ENCODE data around the gene KRTAP19-6.

The KRTAP19-6 gene

DNA sequence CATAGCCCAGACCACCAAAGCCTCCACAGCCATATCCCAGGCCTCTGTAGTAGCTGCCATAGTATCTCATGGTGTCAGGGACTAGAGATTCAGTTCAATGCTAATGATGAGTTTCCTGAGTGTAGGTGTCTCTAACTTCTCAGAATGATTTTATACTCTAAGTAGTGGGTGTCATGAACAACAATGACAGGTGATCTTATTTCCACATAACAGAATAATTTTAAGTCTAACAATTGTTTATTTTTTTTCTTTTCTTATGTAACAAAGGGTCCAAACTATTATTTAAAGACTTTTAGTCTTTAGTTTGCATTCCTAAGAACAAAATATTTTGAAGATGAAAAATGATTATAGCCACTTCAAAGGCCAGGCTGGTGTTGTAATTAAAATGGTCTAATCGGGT lies at the start of gene KRTAP19-6:
Gene KRTAP19-6 (minus strand): TSS at position 101 of the 400 bp plus-strand sequence. CDS start 31 bp downstream, at position 70.
- no peak for TF ChIP-seq OSR1 (CRISPR knock-in tag; IDR thresholded peaks at IDR 0.05)
- no peak for TF ChIP-seq PATZ1 (CRISPR knock-in tag; IDR thresholded peaks at IDR 0.05; ENCODE audit: borderline replicate concordance)
- no peak for TF ChIP-seq GLIS3 (CRISPR knock-in tag; IDR thresholded peaks at IDR 0.05)
- TF ChIP-seq ZNF565 (CRISPR knock-in tag; conservative IDR thresholded peaks at IDR 0.05; ENCODE audit: low read depth), result no peak
- TF ChIP-seq, protein P1, sequence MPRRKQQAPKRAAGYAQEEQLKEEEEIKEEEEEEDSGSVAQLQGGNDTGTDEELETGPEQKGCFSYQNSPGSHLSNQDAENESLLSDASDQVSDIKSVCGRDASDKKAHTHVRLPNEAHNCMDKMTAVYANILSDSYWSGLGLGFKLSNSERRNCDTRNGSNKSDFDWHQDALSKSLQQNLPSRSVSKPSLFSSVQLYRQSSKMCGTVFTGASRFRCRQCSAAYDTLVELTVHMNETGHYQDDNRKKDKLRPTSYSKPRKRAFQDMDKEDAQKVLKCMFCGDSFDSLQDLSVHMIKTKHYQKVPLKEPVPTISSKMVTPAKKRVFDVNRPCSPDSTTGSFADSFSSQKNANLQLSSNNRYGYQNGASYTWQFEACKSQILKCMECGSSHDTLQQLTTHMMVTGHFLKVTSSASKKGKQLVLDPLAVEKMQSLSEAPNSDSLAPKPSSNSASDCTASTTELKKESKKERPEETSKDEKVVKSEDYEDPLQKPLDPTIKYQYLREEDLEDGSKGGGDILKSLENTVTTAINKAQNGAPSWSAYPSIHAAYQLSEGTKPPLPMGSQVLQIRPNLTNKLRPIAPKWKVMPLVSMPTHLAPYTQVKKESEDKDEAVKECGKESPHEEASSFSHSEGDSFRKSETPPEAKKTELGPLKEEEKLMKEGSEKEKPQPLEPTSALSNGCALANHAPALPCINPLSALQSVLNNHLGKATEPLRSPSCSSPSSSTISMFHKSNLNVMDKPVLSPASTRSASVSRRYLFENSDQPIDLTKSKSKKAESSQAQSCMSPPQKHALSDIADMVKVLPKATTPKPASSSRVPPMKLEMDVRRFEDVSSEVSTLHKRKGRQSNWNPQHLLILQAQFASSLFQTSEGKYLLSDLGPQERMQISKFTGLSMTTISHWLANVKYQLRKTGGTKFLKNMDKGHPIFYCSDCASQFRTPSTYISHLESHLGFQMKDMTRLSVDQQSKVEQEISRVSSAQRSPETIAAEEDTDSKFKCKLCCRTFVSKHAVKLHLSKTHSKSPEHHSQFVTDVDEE (CRISPR knock-in tag; IDR thresholded peaks at IDR 0.05), result no peak
- no peak for TF ChIP-seq ZFP3 (CRISPR knock-in tag; IDR thresholded peaks at IDR 0.05)
- TF ChIP-seq CSRNP3 (CRISPR knock-in tag; IDR thresholded peaks at IDR 0.05), result no peak
- no peak for TF ChIP-seq ZNF70 (CRISPR knock-in tag; IDR thresholded peaks at IDR 0.05)
- TF ChIP-seq, protein P2, sequence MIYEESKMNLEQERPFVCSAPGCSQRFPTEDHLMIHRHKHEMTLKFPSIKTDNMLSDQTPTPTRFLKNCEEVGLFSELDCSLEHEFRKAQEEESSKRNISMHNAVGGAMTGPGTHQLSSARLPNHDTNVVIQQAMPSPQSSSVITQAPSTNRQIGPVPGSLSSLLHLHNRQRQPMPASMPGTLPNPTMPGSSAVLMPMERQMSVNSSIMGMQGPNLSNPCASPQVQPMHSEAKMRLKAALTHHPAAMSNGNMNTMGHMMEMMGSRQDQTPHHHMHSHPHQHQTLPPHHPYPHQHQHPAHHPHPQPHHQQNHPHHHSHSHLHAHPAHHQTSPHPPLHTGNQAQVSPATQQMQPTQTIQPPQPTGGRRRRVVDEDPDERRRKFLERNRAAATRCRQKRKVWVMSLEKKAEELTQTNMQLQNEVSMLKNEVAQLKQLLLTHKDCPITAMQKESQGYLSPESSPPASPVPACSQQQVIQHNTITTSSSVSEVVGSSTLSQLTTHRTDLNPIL (CRISPR knock-in tag; IDR thresholded peaks at IDR 0.05; ENCODE audit: low read depth), result no peak
- TF ChIP-seq SNAI2 (CRISPR knock-in tag; IDR thresholded peaks at IDR 0.05), result no peak
- no peak for TF ChIP-seq ESRRG (CRISPR knock-in tag; IDR thresholded peaks at IDR 0.05)
- TF ChIP-seq ARNTL (CRISPR knock-in tag; IDR thresholded peaks at IDR 0.05; ENCODE audit: borderline replicate concordance, low read depth), result no peak
- ATAC-seq, result no peak

DNA sequence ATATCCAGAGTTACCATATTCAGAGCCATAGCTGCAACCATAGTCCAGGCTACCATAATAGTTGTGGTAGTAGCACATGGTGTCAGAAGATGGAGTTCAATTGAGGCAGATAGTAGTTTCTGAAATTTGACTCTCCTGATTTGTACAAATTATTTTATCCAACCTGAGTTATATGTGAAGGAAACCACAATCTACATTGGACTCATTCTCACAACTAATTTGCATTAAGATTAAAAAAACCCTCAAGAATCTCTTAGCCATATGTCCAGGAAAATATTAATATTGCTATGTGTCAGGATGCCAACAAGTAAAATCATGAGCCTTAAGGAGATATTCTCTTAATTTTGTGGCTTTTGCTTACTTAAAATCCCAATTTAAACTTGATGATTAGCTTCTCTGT lies 48.6 kb upstream of the KRTAP19-6 start, which contains the start of gene KRTAP22-2:
Gene KRTAP22-2 (minus strand): TSS at position 101 of the 400 bp plus-strand sequence.
- TF ChIP-seq TCF4 (CRISPR knock-in tag; IDR thresholded peaks at IDR 0.05; ENCODE audit: borderline replicate concordance), result no peak
- TF ChIP-seq, protein P2 (CRISPR knock-in tag; IDR thresholded peaks at IDR 0.05; ENCODE audit: low read depth), result no peak
- TF ChIP-seq ARNTL (CRISPR knock-in tag; IDR thresholded peaks at IDR 0.05; ENCODE audit: borderline replicate concordance, low read depth), result no peak
- no peak for TF ChIP-seq ZC3H10 (CRISPR knock-in tag; IDR thresholded peaks at IDR 0.05)
- TF ChIP-seq ISL1 (CRISPR knock-in tag; IDR thresholded peaks at IDR 0.05), result no peak
- TF ChIP-seq, protein P1 (CRISPR knock-in tag; IDR thresholded peaks at IDR 0.05), result no peak
- no peak for TF ChIP-seq ESRRG (CRISPR knock-in tag; IDR thresholded peaks at IDR 0.05)
- no peak for TF ChIP-seq ZFP3 (CRISPR knock-in tag; IDR thresholded peaks at IDR 0.05)
- TF ChIP-seq ZNF565 (CRISPR knock-in tag; conservative IDR thresholded peaks at IDR 0.05; ENCODE audit: low read depth), result no peak
- TF ChIP-seq CSDC2 (CRISPR knock-in tag; IDR thresholded peaks at IDR 0.05), result no peak
- TF ChIP-seq TOX (CRISPR knock-in tag; IDR thresholded peaks at IDR 0.05; ENCODE audit: borderline replicate concordance), result no peak
- TF ChIP-seq OSR1 (CRISPR knock-in tag; IDR thresholded peaks at IDR 0.05), result no peak
- TF ChIP-seq CSRNP3 (CRISPR knock-in tag; IDR thresholded peaks at IDR 0.05), result no peak
- TF ChIP-seq RARB (CRISPR knock-in tag; IDR thresholded peaks at IDR 0.05), result no peak
- no peak for TF ChIP-seq ZNF8 (CRISPR knock-in tag; IDR thresholded peaks at IDR 0.05)
- TF ChIP-seq ZNF70 (CRISPR knock-in tag; IDR thresholded peaks at IDR 0.05), result no peak
- no peak for TF ChIP-seq GLIS3 (CRISPR knock-in tag; IDR thresholded peaks at IDR 0.05)
- TF ChIP-seq PATZ1 (CRISPR knock-in tag; IDR thresholded peaks at IDR 0.05; ENCODE audit: borderline replicate concordance), result no peak
- no peak for ATAC-seq

Measured in SK-N-SH treated with all-trans-retinoic acid at 6 μM for 48 hours (cell line).